ENCODE results near the gene NIPA2. TPM values are rescaled to one million over a fixed set of nuclear protein-coding genes. Genes with fewer than 3 reads are reported as not detected.

Gene NIPA2
- total and polyA plus RNA-seq, 2 of the 13 experiments (the other 11 are each of a cell fraction or from before 2014, with no cell fraction given), result 29.0 to 56.2 TPM

DNA sequence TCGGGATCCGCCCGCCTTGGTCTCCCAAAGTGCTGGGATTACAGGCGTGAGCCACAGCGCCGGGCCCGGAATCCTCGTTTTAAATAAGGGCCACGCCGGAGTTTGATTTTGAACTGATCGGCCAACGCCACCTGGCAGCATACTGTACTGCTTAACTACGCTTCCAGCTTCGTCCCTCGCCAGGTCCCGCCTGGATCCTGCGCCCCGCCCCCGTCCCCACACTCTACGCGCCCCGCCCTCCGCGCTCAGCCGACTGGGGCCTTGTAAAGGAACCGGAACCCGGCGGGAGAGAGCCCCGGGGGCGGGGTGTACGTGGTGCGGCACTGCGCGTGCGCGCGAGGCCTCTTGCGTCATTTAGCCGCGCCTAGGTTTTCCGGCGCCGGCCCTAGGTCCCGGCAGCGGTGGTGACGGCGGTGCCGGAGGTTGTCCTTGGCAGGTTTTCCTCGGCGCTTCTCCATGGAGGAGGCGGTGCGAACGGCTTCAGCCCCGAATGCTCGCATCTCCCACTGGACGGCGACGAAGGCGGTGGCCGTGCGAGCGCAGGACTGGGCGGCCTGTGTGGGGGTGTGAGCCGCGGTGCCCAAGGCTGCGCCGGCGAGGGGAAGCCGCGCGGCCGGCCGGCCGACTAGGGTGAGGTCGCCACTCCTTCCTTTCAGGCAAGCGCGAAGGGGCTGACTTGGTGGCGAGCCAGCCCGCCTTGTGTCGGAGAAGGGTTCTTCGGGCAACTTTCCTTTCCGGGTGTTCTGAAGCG, at the start of gene NIPA2 (continued):
- peak; percentile 70; the same call in 1 of the 2 replicates for TF ChIP-seq ZNF335 (CRISPR knock-in tag; IDR thresholded peaks at IDR 0.05)
- TF ChIP-seq ZNF383 (CRISPR knock-in tag; IDR thresholded peaks at IDR 0.05; ENCODE audit: borderline replicate concordance), result no peak
- TF ChIP-seq GATAD1 (CRISPR knock-in tag; IDR thresholded peaks at IDR 0.05), result peak; percentile 95
- TF ChIP-seq, protein P1, sequence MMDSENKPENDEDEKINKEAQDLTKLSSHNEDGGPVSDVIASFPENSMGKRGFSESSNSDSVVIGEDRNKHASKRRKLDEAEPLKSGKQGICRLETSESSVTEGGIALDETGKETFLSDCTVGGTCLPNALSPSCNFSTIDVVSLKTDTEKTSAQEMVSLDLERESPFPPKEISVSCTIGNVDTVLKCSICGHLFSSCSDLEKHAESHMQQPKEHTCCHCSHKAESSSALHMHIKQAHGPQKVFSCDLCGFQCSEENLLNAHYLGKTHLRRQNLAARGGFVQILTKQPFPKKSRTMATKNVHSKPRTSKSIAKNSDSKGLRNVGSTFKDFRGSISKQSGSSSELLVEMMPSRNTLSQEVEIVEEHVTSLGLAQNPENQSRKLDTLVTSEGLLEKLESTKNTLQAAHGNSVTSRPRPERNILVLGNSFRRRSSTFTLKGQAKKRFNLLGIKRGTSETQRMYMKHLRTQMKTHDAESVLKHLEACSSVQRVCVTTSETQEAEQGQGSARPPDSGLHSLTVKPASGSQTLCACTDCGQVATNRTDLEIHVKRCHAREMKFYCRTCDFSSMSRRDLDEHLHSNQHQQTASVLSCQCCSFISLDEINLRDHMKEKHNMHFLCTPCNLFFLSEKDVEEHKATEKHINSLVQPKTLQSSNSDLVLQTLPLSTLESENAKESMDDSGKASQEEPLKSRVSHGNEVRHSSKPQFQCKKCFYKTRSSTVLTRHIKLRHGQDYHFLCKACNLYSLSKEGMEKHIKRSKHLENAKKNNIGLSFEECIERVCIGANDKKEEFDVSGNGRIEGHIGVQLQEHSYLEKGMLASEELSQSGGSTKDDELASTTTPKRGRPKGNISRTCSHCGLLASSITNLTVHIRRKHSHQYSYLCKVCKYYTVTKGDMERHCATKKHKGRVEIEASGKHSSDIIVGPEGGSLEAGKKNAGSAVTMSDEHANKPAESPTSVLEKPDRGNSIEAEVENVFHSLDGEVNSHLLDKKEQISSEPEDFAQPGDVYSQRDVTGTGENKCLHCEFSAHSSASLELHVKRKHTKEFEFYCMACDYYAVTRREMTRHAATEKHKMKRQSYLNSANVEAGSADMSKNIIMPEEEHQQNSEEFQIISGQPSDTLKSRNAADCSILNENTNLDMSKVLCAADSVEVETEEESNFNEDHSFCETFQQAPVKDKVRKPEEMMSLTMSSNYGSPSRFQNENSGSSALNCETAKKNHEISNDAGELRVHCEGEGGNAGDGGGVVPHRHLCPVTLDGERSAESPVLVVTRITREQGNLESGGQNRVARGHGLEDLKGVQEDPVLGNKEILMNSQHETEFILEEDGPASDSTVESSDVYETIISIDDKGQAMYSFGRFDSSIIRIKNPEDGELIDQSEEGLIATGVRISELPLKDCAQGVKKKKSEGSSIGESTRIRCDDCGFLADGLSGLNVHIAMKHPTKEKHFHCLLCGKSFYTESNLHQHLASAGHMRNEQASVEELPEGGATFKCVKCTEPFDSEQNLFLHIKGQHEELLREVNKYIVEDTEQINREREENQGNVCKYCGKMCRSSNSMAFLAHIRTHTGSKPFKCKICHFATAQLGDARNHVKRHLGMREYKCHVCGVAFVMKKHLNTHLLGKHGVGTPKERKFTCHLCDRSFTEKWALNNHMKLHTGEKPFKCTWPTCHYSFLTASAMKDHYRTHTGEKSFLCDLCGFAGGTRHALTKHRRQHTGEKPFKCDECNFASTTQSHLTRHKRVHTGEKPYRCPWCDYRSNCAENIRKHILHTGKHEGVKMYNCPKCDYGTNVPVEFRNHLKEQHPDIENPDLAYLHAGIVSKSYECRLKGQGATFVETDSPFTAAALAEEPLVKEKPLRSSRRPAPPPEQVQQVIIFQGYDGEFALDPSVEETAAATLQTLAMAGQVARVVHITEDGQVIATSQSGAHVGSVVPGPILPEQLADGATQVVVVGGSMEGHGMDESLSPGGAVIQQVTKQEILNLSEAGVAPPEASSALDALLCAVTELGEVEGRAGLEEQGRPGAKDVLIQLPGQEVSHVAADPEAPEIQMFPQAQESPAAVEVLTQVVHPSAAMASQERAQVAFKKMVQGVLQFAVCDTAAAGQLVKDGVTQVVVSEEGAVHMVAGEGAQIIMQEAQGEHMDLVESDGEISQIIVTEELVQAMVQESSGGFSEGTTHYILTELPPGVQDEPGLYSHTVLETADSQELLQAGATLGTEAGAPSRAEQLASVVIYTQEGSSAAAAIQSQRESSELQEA (CRISPR knock-in tag; IDR thresholded peaks at IDR 0.05; ENCODE audit: not compliant biosample characterization), result no peak
- TF ChIP-seq ZNF430 (CRISPR knock-in tag; IDR thresholded peaks at IDR 0.05), result 0 out of 2 replicates have a peak, but pooled peaks have one; percentile 42
- TF ChIP-seq ZNF350 (CRISPR knock-in tag; IDR thresholded peaks at IDR 0.05; ENCODE audit: borderline replicate concordance, low read depth), result peak; percentile 43; the same call in 1 of the 2 replicates
- TF ChIP-seq, protein P2, sequence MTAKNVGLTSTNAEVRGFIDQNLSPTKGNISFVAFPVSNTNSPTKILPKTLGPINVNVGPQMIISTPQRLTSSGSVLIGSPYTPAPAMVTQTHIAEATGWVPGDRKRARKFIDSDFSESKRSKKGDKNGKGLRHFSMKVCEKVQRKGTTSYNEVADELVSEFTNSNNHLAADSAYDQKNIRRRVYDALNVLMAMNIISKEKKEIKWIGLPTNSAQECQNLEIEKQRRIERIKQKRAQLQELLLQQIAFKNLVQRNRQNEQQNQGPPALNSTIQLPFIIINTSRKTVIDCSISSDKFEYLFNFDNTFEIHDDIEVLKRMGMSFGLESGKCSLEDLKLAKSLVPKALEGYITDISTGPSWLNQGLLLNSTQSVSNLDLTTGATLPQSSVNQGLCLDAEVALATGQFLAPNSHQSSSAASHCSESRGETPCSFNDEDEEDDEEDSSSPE (CRISPR knock-in tag; IDR thresholded peaks at IDR 0.05), result peak; percentile 51; the same call in 1 of the 2 replicates
- peak; percentile 70; the same call in 1 of the 2 replicates for TF ChIP-seq ATF7-NPFF (CRISPR knock-in tag; IDR thresholded peaks at IDR 0.05; ENCODE audit: low read depth)
- 0 out of 2 replicates have a peak, but pooled peaks have one; percentile 29 for TF ChIP-seq ZNF558 (CRISPR knock-in tag; IDR thresholded peaks at IDR 0.05; ENCODE audit: borderline replicate concordance)
- no peak for TF ChIP-seq ZNF652 (CRISPR knock-in tag; IDR thresholded peaks at IDR 0.05; ENCODE audit: borderline replicate concordance, low read depth)
- peak; percentile 79 for TF ChIP-seq ZMYM4 (CRISPR knock-in tag; IDR thresholded peaks at IDR 0.05)
- TF ChIP-seq PHF8 (CRISPR knock-in tag; IDR thresholded peaks at IDR 0.05), result peak; percentile 86
- TF ChIP-seq SRF (IDR thresholded peaks at IDR 0.05; ENCODE audit: low read depth, low read length), result 0 out of 2 replicates have a peak, but pooled peaks have one; percentile 18
- 0 out of 2 replicates have a peak, but pooled peaks have one; percentile 20 for TF ChIP-seq CHD2 (IDR thresholded peaks at IDR 0.05; ENCODE audit: low read depth, low read length)
- TF ChIP-seq ZSCAN31 (CRISPR knock-in tag; IDR thresholded peaks at IDR 0.05; ENCODE audit: low read depth), result peak; percentile 92
- no peak for TF ChIP-seq HNF4G (IDR thresholded peaks at IDR 0.05; ENCODE audit: borderline replicate concordance, low read depth, low read length)
- 0 out of 2 replicates have a peak, but pooled peaks have one; percentile 30 for TF ChIP-seq HNF4G (CRISPR knock-in tag; IDR thresholded peaks at IDR 0.05; ENCODE audit: borderline replicate concordance, low read depth)
- peak; percentile 65 for TF ChIP-seq GABPA (IDR thresholded peaks at IDR 0.05; ENCODE audit: low read depth, low read length)
- peak; percentile 89 for TF ChIP-seq GABPA (CRISPR knock-in tag; IDR thresholded peaks at IDR 0.05; ENCODE audit: low read depth)
